Naive thymus-derived CD4-positive, alpha-beta T cell (primary cell): Measurements from ENCODE around the gene GALNT16. TPM values are rescaled to one million over a fixed set of nuclear protein-coding genes. Genes with fewer than 3 reads are reported as not detected.
"Not testable (repeated sequence)": the region's sequence is repeated elsewhere in the genome, so short reads cannot be mapped to it uniquely, and the experiment has no call there.

Experiments
- ATAC-seq: fragments of 150-1000 bp; cut with Tn5 transposase; 2 replicates; pipeline ENCODE4 v1.10.0; 2021; ENCODE audit warnings: mild to moderate bottlenecking, moderate library complexity
- CTCF ChIA-PET: fragments of 350-600 bp; sonication (Branson Sonifier 250); formaldehyde crosslinking; loops from one replicate; lab custom pipeline; 2021; ENCODE audit warnings: antibody characterized with exemption; lab: Charles Lee
- POLR2A ChIA-PET: fragments of 350-600 bp; sonication (Branson Sonifier 250); formaldehyde crosslinking; loops from one replicate; lab custom pipeline; 2021; ENCODE audit warnings: antibody characterized with exemption, inconsistent platforms; lab: Charles Lee
- DNase-seq, 9 donors: peaks; one replicate each; pipeline versions ENCODE4 v3.0.0 to v3.0.0-alpha.2; 2020 to 2022; ENCODE audit warnings: mixed read lengths in 1 of 9
- H3K27ac ChIP-seq: one replicate; pipeline ENCODE4 v1.7.0; 2013; ENCODE audit warnings: mild to moderate bottlenecking, low read depth, low read length, moderate library complexity
- H3K27me3 ChIP-seq, 2 donors: one replicate each; pipeline ENCODE4 v1.7.0; 2013; ENCODE audit warnings: low read length in 2 of 2, mild to moderate bottlenecking in 2 of 2, moderate library complexity in 2 of 2; ENCODE audit not compliant: control insufficient read depth in 2 of 2, insufficient read depth in 2 of 2
- H3K36me3 ChIP-seq, 3 experiments: 1 replicate in 2 of 3; 2 replicates in 1 of 3; pipeline ENCODE4 v1.7.0; 2013; ENCODE audit warnings: low read length in 3 of 3, mild to moderate bottlenecking in 3 of 3, moderate library complexity in 1 of 3; ENCODE audit not compliant: insufficient read depth in 3 of 3, control insufficient read depth in 2 of 3
- H3K4me1 ChIP-seq, 2 donors: one replicate each; pipeline ENCODE4 v1.7.0; 2013; ENCODE audit warnings: low read length in 2 of 2, mild to moderate bottlenecking in 2 of 2, moderate library complexity in 1 of 2; ENCODE audit not compliant: control insufficient read depth in 2 of 2, insufficient read depth in 2 of 2
- H3K4me3 ChIP-seq: 2 replicates; pipeline ENCODE4 v1.7.0; 2013; ENCODE audit warnings: mild to moderate bottlenecking, low read length
- H3K9me3 ChIP-seq, 3 experiments: 1 replicate in 2 of 3; 2 replicates in 1 of 3; pipeline ENCODE4 v1.7.0; 2013; ENCODE audit warnings: low read length in 3 of 3; ENCODE audit not compliant: control insufficient read depth in 2 of 3
- H3K27ac Mint-ChIP-seq, 9 donors: one replicate each; pipeline ENCODE4 v1.8.0; 2020 to 2022; ENCODE audit warnings: mixed read lengths in 9 of 9, mild to moderate bottlenecking in 8 of 9, moderate library complexity in 5 of 9, inconsistent platforms in 2 of 9
- H3K27me3 Mint-ChIP-seq, 5 donors: one replicate each; pipeline ENCODE4 v1.8.0; 2021 to 2022; ENCODE audit warnings: mixed read lengths in 5 of 5, mild to moderate bottlenecking in 1 of 5
- H3K36me3 Mint-ChIP-seq, 5 donors: one replicate each; pipeline ENCODE4 v1.8.0; 2020 to 2022; ENCODE audit warnings: mixed read lengths in 5 of 5, mild to moderate bottlenecking in 3 of 5, inconsistent platforms in 1 of 5
- H3K4me1 Mint-ChIP-seq, 7 donors: one replicate each; pipeline ENCODE4 v1.8.0; 2020 to 2022; ENCODE audit warnings: mixed read lengths in 7 of 7, mild to moderate bottlenecking in 3 of 7, inconsistent platforms in 1 of 7
- H3K4me3 Mint-ChIP-seq, 10 donors: one replicate each; pipeline ENCODE4 v1.8.0; 2020 to 2022; ENCODE audit warnings: mild to moderate bottlenecking in 10 of 10, mixed read lengths in 10 of 10, moderate library complexity in 6 of 10, inconsistent platforms in 2 of 10
- H3K9me3 Mint-ChIP-seq, 11 donors: one replicate each; pipeline ENCODE4 v1.8.0; 2020 to 2022; ENCODE audit warnings: mixed read lengths in 11 of 11, mild to moderate bottlenecking in 4 of 11, inconsistent platforms in 1 of 11, moderate library complexity in 1 of 11
- intact Hi-C, 2 donors: fragments of 100-400 bp; cut with micrococcal nuclease; formaldehyde crosslinking; loops; one replicate each; pipeline ENCODE4 v1.15.1; 2023
- polyA plus RNA-seq, 2 donors: library from polyadenylated mRNA; unstranded; fragments of 300-500 nt; fragmentation: Illumina TruSeq; gene quantifications; one replicate each; pipeline ENCODE4 v1.2.3, GENCODE V29; 2021
- total RNA-seq, 6 experiments: library from RNA in 5 of 6; stranded (reverse) in 5 of 6; gene quantifications; 1 replicate in 5 of 6; 2 replicates in 1 of 6; pipeline ENCODE4 v1.2.3 and lab custom pipeline; 2021 to 2026

The GALNT16 gene
- total and polyA plus RNA-seq, 7 experiments from 2014 or later: 0.07 to 0.65 TPM; not detected in 5

GRCh38 chr14:69275331-69275730 lies 15.4 kb downstream of the GALNT16 start:
- ChIA-PET POLR2A (no interaction called here), CTCF (no interaction called here)
- H3K9me3 ChIP-seq: no peaks in the 10 kb centered on the region
- ATAC-seq: no peak
- intact Hi-C loops: no loop called here
- Mint-ChIP-seq H3K27me3 (peaks cover 3 to 28% (median 14%) of the 10 kb centered on the region in 5 donors), H3K4me1 (no peaks in the 10 kb centered on the region), H3K4me3 (no peak overlapping the region), H3K36me3 (no peaks in the 10 kb centered on the region), H3K27ac (no peak overlapping the region), H3K9me3 (peaks cover 0 to 15% (median 6%) of the 10 kb centered on the region in 11 donors)
- no peaks in the 10 kb centered on the region for H3K4me1 ChIP-seq
- no peak overlapping the region for H3K27ac ChIP-seq
- H3K4me3 ChIP-seq: no peak overlapping the region
- no peaks in the 10 kb centered on the region for H3K27me3 ChIP-seq
- no peak for DNase-seq
- H3K36me3 ChIP-seq: no peaks in the 10 kb centered on the region

GRCh38 chr14:69277356-69277755 lies 17.4 kb downstream of the GALNT16 start:
- CTCF ChIA-PET, H3K36me3 Mint-ChIP-seq, POLR2A ChIA-PET, H3K27me3 ChIP-seq, intact Hi-C loops, H3K4me1 Mint-ChIP-seq, H3K36me3 ChIP-seq, H3K27ac ChIP-seq, H3K4me3 Mint-ChIP-seq, ATAC-seq, H3K9me3 ChIP-seq, H3K4me3 ChIP-seq, H3K4me1 ChIP-seq, DNase-seq, H3K27ac Mint-ChIP-seq: not testable (repeated sequence)
- H3K27me3 Mint-ChIP-seq: peaks cover 7 to 31% (median 14%) of the 10 kb centered on the region in 5 donors
- peaks cover 0 to 15% (median 6%) of the 10 kb centered on the region in 11 donors for H3K9me3 Mint-ChIP-seq

- no peak for ATAC-seq
- H3K36me3 Mint-ChIP-seq: no peaks in the 10 kb centered on the region
These were observed 20.9 kb downstream of the GALNT16 start for GRCh38 chr14:69280746-69281291.

GRCh38 chr14:69281450-69282169 lies 21.7 kb downstream of the GALNT16 start:
- ChIA-PET CTCF (interaction anchor here (0.7 kb wide), 1 partner anchor 179 kb away, joined by 3 read pairs; no protein-coding TSS in a partner anchor), POLR2A (no interaction called here)
- Histone ChIP-seq H3K4me1 (no peaks in the 10 kb centered on the region), H3K27ac (no peak overlapping the region), H3K36me3 (no peaks in the 10 kb centered on the region), H3K4me3 (no peak overlapping the region), H3K9me3 (no peaks in the 10 kb centered on the region), H3K27me3 (no peaks in the 10 kb centered on the region)
- Mint-ChIP-seq H3K27ac (no peak overlapping the region), H3K27me3 (peaks cover 3 to 16% (median 6%) of the 10 kb centered on the region in 5 donors), H3K36me3 (no peaks in the 10 kb centered on the region), H3K9me3 (peaks cover 0 to 7% (median 0%) of the 10 kb centered on the region in 11 donors), H3K4me1 (no peaks in the 10 kb centered on the region), H3K4me3 (no peak overlapping the region)
- DNase-seq (no peak), ATAC-seq (no peak)
- intact Hi-C loops: no loop called here

More at GRCh38 chr14:69280746-69281291, 20.9 kb downstream of the GALNT16 start:
- no peak overlapping the region for H3K27ac ChIP-seq
- ChIA-PET POLR2A (no interaction called here), CTCF (interaction anchor here (0.7 kb wide), 1 partner anchor 179 kb away, joined by 3 read pairs; no protein-coding TSS in a partner anchor)
- Mint-ChIP-seq H3K27me3 (peaks cover 3 to 19% (median 8%) of the 10 kb centered on the region in 5 donors), H3K9me3 (peaks cover 0 to 10% (median 2%) of the 10 kb centered on the region in 11 donors), H3K4me3 (no peak overlapping the region), H3K4me1 (no peaks in the 10 kb centered on the region), H3K27ac (no peak overlapping the region)
- no peak overlapping the region for H3K4me3 ChIP-seq
- no peaks in the 10 kb centered on the region for H3K9me3 ChIP-seq
- intact Hi-C loops: no loop called here
- no peak for DNase-seq
- H3K4me1 ChIP-seq: no peaks in the 10 kb centered on the region
- H3K27me3 ChIP-seq: no peaks in the 10 kb centered on the region
- no peaks in the 10 kb centered on the region for H3K36me3 ChIP-seq

GRCh38 chr14:69282448-69282847 lies 22.5 kb downstream of the GALNT16 start:
- ChIA-PET POLR2A (no interaction called here), CTCF (no interaction called here)
- H3K4me1 Mint-ChIP-seq: no peaks in the 10 kb centered on the region
- H3K4me3 Mint-ChIP-seq: no peak overlapping the region
- Histone ChIP-seq H3K27ac (no peak overlapping the region), H3K4me3 (no peak overlapping the region), H3K4me1 (no peaks in the 10 kb centered on the region), H3K9me3 (no peaks in the 10 kb centered on the region), H3K27me3 (no peaks in the 10 kb centered on the region), H3K36me3 (no peaks in the 10 kb centered on the region)
- ATAC-seq: no peak
- DNase-seq: no peak
- H3K36me3 Mint-ChIP-seq: no peaks in the 10 kb centered on the region
- peaks cover 3 to 16% (median 6%) of the 10 kb centered on the region in 5 donors for H3K27me3 Mint-ChIP-seq
- H3K9me3 Mint-ChIP-seq: peaks cover 0 to 7% (median 0%) of the 10 kb centered on the region in 11 donors
- no peak overlapping the region for H3K27ac Mint-ChIP-seq
- intact Hi-C loops: no loop called here

GRCh38 chr14:69284170-69284569 lies 24.2 kb downstream of the GALNT16 start:
- DNase-seq: no peak
- Histone ChIP-seq H3K4me1 (no peaks in the 10 kb centered on the region), H3K27ac (no peak overlapping the region), H3K36me3 (no peaks in the 10 kb centered on the region), H3K9me3 (no peaks in the 10 kb centered on the region), H3K27me3 (no peaks in the 10 kb centered on the region), H3K4me3 (no peak overlapping the region)
- CTCF ChIA-PET: no interaction called here
- Mint-ChIP-seq H3K4me1 (no peaks in the 10 kb centered on the region), H3K9me3 (no peaks in the 10 kb centered on the region), H3K36me3 (no peaks in the 10 kb centered on the region), H3K4me3 (no peak overlapping the region), H3K27ac (no peak overlapping the region), H3K27me3 (peaks cover 0 to 12% (median 6%) of the 10 kb centered on the region in 5 donors)
- intact Hi-C loops: no loop called here
- POLR2A ChIA-PET: no interaction called here
- no peak for ATAC-seq
